CD14-positive monocyte (primary cell): ENCODE data around the gene INO80. TPM values are rescaled to one million over a fixed set of nuclear protein-coding genes. Genes with fewer than 3 reads are reported as not detected.
A peak's percentile ranks its signal among the peaks of the same experiment; 100 is the strongest.

Experiments used
- DNase-seq, 3 donors: peaks; one replicate each; pipeline ENCODE4 v3.0.0-alpha.2; 2011 to 2022
- H2AFZ ChIP-seq: 2 replicates; pipeline ENCODE4 v1.6.0; 2012; ENCODE audit warnings: mild to moderate bottlenecking, low read depth, low read length, inconsistent platforms; ENCODE audit not compliant: insufficient read depth, poor library complexity, severe bottlenecking
- H3K27ac ChIP-seq, 2 donors: 1 replicate in 1 of 2; 2 replicates in 1 of 2; pipeline ENCODE4 v1.5.1; 2012 to 2013; ENCODE audit warnings: low read length in 2 of 2, control low read depth in 1 of 2, inconsistent platforms in 1 of 2, low read depth in 1 of 2, mild to moderate bottlenecking in 1 of 2
- H3K27me3 ChIP-seq, 2 donors: one replicate each; pipeline versions ENCODE4 v1.6.0 to v1.6.1; 2011 to 2013; ENCODE audit warnings: low read length in 2 of 2; ENCODE audit not compliant: control insufficient read depth in 2 of 2, insufficient read depth in 2 of 2
- H3K36me3 ChIP-seq, 2 donors: replicated peaks in 1 of 2; 1 replicate in 1 of 2; 2 replicates in 1 of 2; pipeline versions ENCODE4 v1.5.1 to v1.6.1; 2012 to 2013; ENCODE audit warnings: low read length in 2 of 2, control low read depth in 1 of 2, inconsistent platforms in 1 of 2, mild to moderate bottlenecking in 1 of 2; ENCODE audit not compliant: insufficient read depth in 2 of 2, control insufficient read depth in 1 of 2
- H3K4me1 ChIP-seq, 2 donors: 1 replicate in 1 of 2; 2 replicates in 1 of 2; pipeline versions ENCODE4 v1.5.1 to v1.6.1; 2012 to 2013; ENCODE audit warnings: low read length in 2 of 2, control low read depth in 1 of 2, inconsistent platforms in 1 of 2, mild to moderate bottlenecking in 1 of 2, moderate library complexity in 1 of 2; ENCODE audit not compliant: insufficient read depth in 2 of 2, control insufficient read depth in 1 of 2
- H3K4me2 ChIP-seq: replicated peaks from 2 replicates; pipeline ENCODE3; 2012; ENCODE audit warnings: low read length, moderate library complexity, mild to moderate bottlenecking; ENCODE audit not compliant: poor library complexity, severe bottlenecking; ENCODE audit errors: extremely low read depth
- H3K4me3 ChIP-seq, 3 experiments: fragments of 200-600 bp in 1 of 3; sonication (generic) in 1 of 3; replicated peaks in 1 of 3; 1 replicate in 2 of 3; 2 replicates in 1 of 3; pipeline ENCODE4 v1.5.1; 2011 to 2013; ENCODE audit warnings: low read length in 3 of 3, mild to moderate bottlenecking in 3 of 3, control low read depth in 2 of 3, low read depth in 2 of 3, inconsistent platforms in 1 of 3, moderate library complexity in 1 of 3
- H3K79me2 ChIP-seq: 2 replicates; pipeline ENCODE4 v1.6.0; 2012; ENCODE audit warnings: mild to moderate bottlenecking, control low read depth, inconsistent platforms, low read length, moderate library complexity; ENCODE audit not compliant: insufficient read depth
- H3K9ac ChIP-seq: 2 replicates; pipeline ENCODE4 v1.6.0; 2017; ENCODE audit warnings: low read length, mild to moderate bottlenecking; ENCODE audit not compliant: insufficient read depth, poor library complexity, severe bottlenecking
- H3K9me3 ChIP-seq, 2 donors: replicated peaks in 1 of 2; 1 replicate in 1 of 2; 2 replicates in 1 of 2; pipeline versions ENCODE4 v1.5.1 to v1.6.1; 2012 to 2013; ENCODE audit warnings: low read length in 2 of 2, control low read depth in 1 of 2; ENCODE audit not compliant: control insufficient read depth in 1 of 2, insufficient read depth in 1 of 2
- H4K20me1 ChIP-seq: 2 replicates; pipeline ENCODE4 v1.6.0; 2012; ENCODE audit warnings: mild to moderate bottlenecking, low read length, control low read depth, moderate library complexity; ENCODE audit not compliant: insufficient read depth
- H3K27ac Mint-ChIP-seq, 7 donors: one replicate each; pipeline ENCODE4 v1.8.0; 2020; ENCODE audit warnings: mild to moderate bottlenecking in 7 of 7, mixed read lengths in 7 of 7, moderate library complexity in 6 of 7, inconsistent platforms in 2 of 7
- H3K27me3 Mint-ChIP-seq, 3 donors: one replicate each; pipeline ENCODE4 v1.8.0; 2021 to 2022; ENCODE audit warnings: low read depth in 3 of 3, mild to moderate bottlenecking in 3 of 3, mixed read lengths in 3 of 3, moderate library complexity in 3 of 3, inconsistent platforms in 1 of 3
- H3K36me3 Mint-ChIP-seq, 2 donors: one replicate each; pipeline ENCODE4 v1.8.0; 2020; ENCODE audit warnings: mixed read lengths in 2 of 2, inconsistent platforms in 1 of 2, mild to moderate bottlenecking in 1 of 2
- H3K4me1 Mint-ChIP-seq: one replicate; pipeline ENCODE4 v1.8.0; 2020; ENCODE audit warnings: mild to moderate bottlenecking, mixed read lengths
- H3K4me3 Mint-ChIP-seq, 2 donors: one replicate each; pipeline ENCODE4 v1.8.0; 2020; ENCODE audit warnings: mild to moderate bottlenecking in 2 of 2, mixed read lengths in 2 of 2, moderate library complexity in 1 of 2
- H3K9me3 Mint-ChIP-seq, 7 donors: one replicate each; pipeline ENCODE4 v1.8.0; 2020 to 2022; ENCODE audit warnings: mixed read lengths in 7 of 7, mild to moderate bottlenecking in 6 of 7, moderate library complexity in 6 of 7, inconsistent platforms in 2 of 7
- WGBS: methylation state at CpG from one replicate; pipeline ENCODE4 v1.1.5; 2013; ENCODE audit warnings: missing lambda C conversion rate; ENCODE audit not compliant: insufficient coverage; 5-methylcytosine and 5-hydroxymethylcytosine counted together
- intact Hi-C, 2 donors: fragments of 100-400 bp; cut with micrococcal nuclease; formaldehyde crosslinking; loops; one replicate each; pipeline versions ENCODE4 v1.15.0 to v1.15.1; 2023
- polyA plus RNA-seq, 3 donors: library from polyadenylated mRNA; depleted of rRNA in 1 of 3; unstranded in 2 of 3; stranded (reverse) in 1 of 3; fragments of 300-500 nt in 2 of 3; fragments of >200 nt in 1 of 3; fragmentation: Illumina TruSeq in 2 of 3; gene quantifications; 1 replicate in 2 of 3; 2 replicates in 1 of 3; pipeline ENCODE4 v1.2.3, GENCODE V29; 2012 to 2021
- TF ChIP-seq, protein P1 (sequence below): fragments of 200-600 bp; IDR thresholded peaks from one replicate; pipeline ENCODE4 v1.8.0; 2022; ENCODE audit warnings: antibody characterized with exemption, mild to moderate bottlenecking

The INO80 gene
- polyA plus RNA-seq, 3 donors: 2.3 to 13.1 (median 2.4) TPM

DNA sequence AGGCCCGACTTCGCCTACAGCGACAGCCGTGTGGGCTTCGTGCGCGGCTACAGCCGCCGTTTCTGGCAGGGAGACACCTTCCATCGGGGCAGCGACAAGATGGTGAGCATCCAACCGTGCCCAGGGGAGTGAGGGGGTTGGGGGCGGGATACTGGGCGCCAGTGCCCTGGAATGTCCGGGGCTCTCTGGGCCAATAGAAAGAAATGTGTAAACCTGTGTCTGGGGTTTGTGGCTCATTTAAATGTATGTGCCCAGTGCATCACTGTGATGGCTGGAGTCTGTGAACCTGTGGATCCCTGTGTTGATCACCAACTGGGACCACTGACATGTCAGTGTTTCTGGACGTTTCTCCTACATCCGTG lies 162.4 kb downstream of the INO80 start:
- Histone ChIP-seq H3K36me3 (no peaks in the 10 kb centered on the region), H2AFZ (peak overlapping the region; percentile 93), H4K20me1 (no peaks in the 10 kb centered on the region), H3K79me2 (no peaks in the 10 kb centered on the region), H3K4me2 (peak overlapping the region; percentile 97), H3K27ac (no peak overlapping the region), H3K4me1 (peaks cover 16 to 19% of the 10 kb centered on the region in 2 donors), H3K27me3 (peaks cover 0 to 9% of the 10 kb centered on the region in 2 donors), H3K9me3 (no peaks in the 10 kb centered on the region), H3K9ac (peak overlapping the region; percentile 60), H3K4me3 (peak overlapping the region; percentile 31 to 81 (median 79))
- Mint-ChIP-seq H3K27ac (peak overlapping the region in 3 of 7 donors; percentile 26 to 54 (median 44)), H3K4me1 (peaks cover 22% of the 10 kb centered on the region), H3K36me3 (no peaks in the 10 kb centered on the region), H3K4me3 (peak overlapping the region; percentile 86 to 93), H3K27me3 (peaks cover 17 to 22% (median 18%) of the 10 kb centered on the region in 3 donors), H3K9me3 (peaks cover 0 to 3% (median 0%) of the 10 kb centered on the region in 7 donors)
- TF ChIP-seq, protein P1, sequence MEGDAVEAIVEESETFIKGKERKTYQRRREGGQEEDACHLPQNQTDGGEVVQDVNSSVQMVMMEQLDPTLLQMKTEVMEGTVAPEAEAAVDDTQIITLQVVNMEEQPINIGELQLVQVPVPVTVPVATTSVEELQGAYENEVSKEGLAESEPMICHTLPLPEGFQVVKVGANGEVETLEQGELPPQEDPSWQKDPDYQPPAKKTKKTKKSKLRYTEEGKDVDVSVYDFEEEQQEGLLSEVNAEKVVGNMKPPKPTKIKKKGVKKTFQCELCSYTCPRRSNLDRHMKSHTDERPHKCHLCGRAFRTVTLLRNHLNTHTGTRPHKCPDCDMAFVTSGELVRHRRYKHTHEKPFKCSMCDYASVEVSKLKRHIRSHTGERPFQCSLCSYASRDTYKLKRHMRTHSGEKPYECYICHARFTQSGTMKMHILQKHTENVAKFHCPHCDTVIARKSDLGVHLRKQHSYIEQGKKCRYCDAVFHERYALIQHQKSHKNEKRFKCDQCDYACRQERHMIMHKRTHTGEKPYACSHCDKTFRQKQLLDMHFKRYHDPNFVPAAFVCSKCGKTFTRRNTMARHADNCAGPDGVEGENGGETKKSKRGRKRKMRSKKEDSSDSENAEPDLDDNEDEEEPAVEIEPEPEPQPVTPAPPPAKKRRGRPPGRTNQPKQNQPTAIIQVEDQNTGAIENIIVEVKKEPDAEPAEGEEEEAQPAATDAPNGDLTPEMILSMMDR: no peak
- intact Hi-C loops: no loop called here
- WGBS: 15% methylated on average over 15 of the region's 17 CpGs
- DNase-seq: no peak

DNA sequence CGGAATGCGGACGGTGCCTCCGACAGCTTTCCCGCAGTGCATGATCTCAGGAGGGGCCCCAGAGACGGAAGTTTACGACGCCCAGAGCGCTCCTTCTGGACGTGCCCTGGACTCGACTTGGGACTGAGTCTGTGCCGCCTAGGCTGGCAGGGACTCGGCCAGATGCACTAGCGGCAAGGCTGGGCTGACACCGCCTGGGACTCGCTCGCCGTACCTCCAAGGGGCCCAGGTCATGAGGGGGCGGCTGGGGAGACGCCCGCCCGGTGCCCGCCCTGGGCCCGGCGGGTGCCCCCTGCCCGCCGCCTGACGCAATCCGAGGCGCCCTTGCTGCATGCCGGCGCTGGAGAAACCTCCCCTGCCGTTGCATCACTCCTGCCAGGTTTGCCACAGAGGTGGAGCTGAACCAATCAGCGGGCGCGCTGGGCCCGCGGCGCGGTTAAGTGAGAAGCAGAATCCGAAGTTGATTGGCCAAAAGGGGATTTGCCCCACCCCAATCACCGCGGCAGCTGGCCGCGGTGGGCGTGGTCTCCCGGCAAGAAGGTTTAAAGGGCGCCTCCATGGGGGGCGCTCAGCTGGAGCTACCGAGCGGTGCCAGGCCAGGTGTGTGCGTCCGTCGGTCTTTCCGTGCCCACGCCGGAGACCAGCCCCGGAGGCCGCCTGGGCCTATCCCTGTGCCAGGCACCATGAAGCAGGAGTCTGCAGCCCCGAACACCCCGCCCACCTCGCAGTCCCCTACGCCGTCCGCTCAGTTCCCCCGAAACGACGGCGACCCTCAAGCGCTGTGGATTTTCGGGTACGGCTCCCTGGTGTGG lies 163.0 kb downstream of the INO80 start, which contains the start of gene CHAC1:
Gene CHAC1 (plus strand): TSS at position 571 of the 812 bp plus-strand sequence. CDS start 113 bp downstream, at position 684.
- Mint-ChIP-seq H3K27ac (peak within 1 kb of the TSS in 4 of 7 donors; percentile 26 to 76 (median 74)), H3K4me1 (peaks cover 22% of the 10 kb centered on the region), H3K36me3 (no peaks in the 10 kb centered on the region), H3K27me3 (peaks cover 15 to 22% (median 19%) of the 10 kb centered on the region in 3 donors), H3K9me3 (peaks cover 0 to 3% (median 0%) of the 10 kb centered on the region in 7 donors), H3K4me3 (peak within 1 kb of the TSS; percentile 86 to 93)
- H3K4me1 ChIP-seq: peaks cover 16 to 19% of the 10 kb centered on the region in 2 donors
- no peaks in the 10 kb centered on the region for H3K9me3 ChIP-seq
- peak; percentile 88 to 89 (median 89) for DNase-seq
- TF ChIP-seq, protein P1: no peak
- intact Hi-C loops: no loop called here
- no peaks in the 10 kb centered on the region for H3K79me2 ChIP-seq
- H3K9ac ChIP-seq: peak within 1 kb of the TSS; percentile 60
- H3K27ac ChIP-seq: peak within 1 kb of the TSS; percentile 19 to 58
- peak within 1 kb of the TSS; percentile 31 to 81 (median 79) for H3K4me3 ChIP-seq
- peak within 1 kb of the TSS; percentile 97 for H3K4me2 ChIP-seq
- H3K27me3 ChIP-seq: peaks cover 0 to 9% of the 10 kb centered on the region in 2 donors
- under 1% methylated on average over 72 of the region's 72 CpGs for WGBS
- no peaks in the 10 kb centered on the region for H3K36me3 ChIP-seq
- peak within 1 kb of the TSS; percentile 93 for H2AFZ ChIP-seq
- no peaks in the 10 kb centered on the region for H4K20me1 ChIP-seq
